HepG2 (cell line): ENCODE measurements around the gene ARHGAP12. TPM values are rescaled to one million over a fixed set of nuclear protein-coding genes. Genes with fewer than 3 reads are reported as not detected.

Source experiments
- AHR ChIP-seq: IDR thresholded peaks from 2 replicates; pipeline ENCODE4 v1.6.1; 2018; ENCODE audit warnings: missing genetic modification reagents, missing compliant biosample characterization
- BCL3 ChIP-seq: sonication (generic); formaldehyde crosslinking; IDR thresholded peaks from 2 replicates; pipeline ENCODE4 v1.5.1; 2020; ENCODE audit warnings: mild to moderate bottlenecking, missing genetic modification reagents, moderate library complexity
- BORCS8-MEF2B ChIP-seq: sonication (generic); formaldehyde crosslinking; IDR thresholded peaks from 2 replicates; pipeline ENCODE4 v1.8.0; 2022; ENCODE audit warnings: mild to moderate bottlenecking, missing genetic modification reagents
- CERS6 ChIP-seq: sonication (generic); formaldehyde crosslinking; IDR thresholded peaks from 2 replicates; pipeline ENCODE4 v1.5.0; 2020; ENCODE audit warnings: missing genetic modification reagents
- ETV6 ChIP-seq: sonication (generic); formaldehyde crosslinking; conservative IDR thresholded peaks from 2 replicates; pipeline ENCODE4 v1.4.0; 2020; ENCODE audit warnings: missing genetic modification reagents
- FOSL1 ChIP-seq: sonication (generic); formaldehyde crosslinking; IDR thresholded peaks from 2 replicates; pipeline ENCODE4 v1.9.0; 2021; ENCODE audit warnings: missing genetic modification reagents, borderline replicate concordance
- GZF1 ChIP-seq: sonication (generic); formaldehyde crosslinking; IDR thresholded peaks from 2 replicates; pipeline ENCODE4 v1.5.1; 2020; ENCODE audit warnings: mild to moderate bottlenecking, missing genetic modification reagents
- MTA3 ChIP-seq: sonication (generic); formaldehyde crosslinking; IDR thresholded peaks from 2 replicates; pipeline ENCODE4 v1.4.0; 2020; ENCODE audit warnings: missing genetic modification reagents
- NR2F6 ChIP-seq, 2 experiments: IDR thresholded peaks; 2 replicates each; pipeline ENCODE4 v1.6.1; 2016; ENCODE audit warnings: antibody characterized with exemption in 1 of 2, mild to moderate bottlenecking in 1 of 2
- POLR2A ChIP-seq, 2 experiments: IDR thresholded peaks; 2 replicates each; pipeline ENCODE4 v1.6.1; 2011; ENCODE audit warnings: low read depth in 2 of 2, low read length in 2 of 2, mild to moderate bottlenecking in 1 of 2, moderate library complexity in 1 of 2; ENCODE audit not compliant: insufficient read depth in 1 of 2
- PREB ChIP-seq: sonication (generic); formaldehyde crosslinking; IDR thresholded peaks from 2 replicates; pipeline ENCODE4 v1.4.0; 2020; ENCODE audit warnings: missing genetic modification reagents
- THAP11 ChIP-seq: IDR thresholded peaks from 2 replicates; pipeline ENCODE4 v1.6.1; 2016; ENCODE audit warnings: missing biosample characterization, missing genetic modification reagents
- ZFY ChIP-seq: sonication (generic); formaldehyde crosslinking; IDR thresholded peaks from 2 replicates; pipeline ENCODE4 v1.4.0; 2020; ENCODE audit warnings: missing genetic modification reagents
- ZKSCAN8 ChIP-seq: IDR thresholded peaks from 2 replicates; pipeline ENCODE4 v1.6.1; 2016; ENCODE audit warnings: borderline replicate concordance, missing genetic modification reagents, missing compliant biosample characterization
- ZNF34 ChIP-seq: sonication (generic); formaldehyde crosslinking; IDR thresholded peaks from 2 replicates; pipeline ENCODE4 v1.4.0; 2020; ENCODE audit warnings: mild to moderate bottlenecking, missing genetic modification reagents, borderline replicate concordance
- ZNF589 ChIP-seq: sonication (generic); formaldehyde crosslinking; conservative IDR thresholded peaks from 2 replicates; pipeline ENCODE4 v1.8.0; 2022; ENCODE audit warnings: mild to moderate bottlenecking, moderate library complexity, missing genetic modification reagents
- ZNF777 ChIP-seq: sonication (generic); formaldehyde crosslinking; IDR thresholded peaks from 2 replicates; pipeline ENCODE4 v1.4.0; 2020; ENCODE audit warnings: missing genetic modification reagents
- ZNF883 ChIP-seq: sonication (generic); formaldehyde crosslinking; IDR thresholded peaks from 2 replicates; pipeline ENCODE4 v1.5.1; 2020; ENCODE audit warnings: mild to moderate bottlenecking, missing genetic modification reagents; ENCODE audit errors: not compliant biosample characterization
- polyA plus RNA-seq, 8 experiments: library from polyadenylated mRNA; depleted of rRNA in 3 of 8; stranded (reverse) in 7 of 8; unstranded in 1 of 8; fragments of >200 nt; fragmentation: Illumina TruSeq in 4 of 8; extraction: Trizol in 4 of 8; gene quantifications; 2 replicates each; pipeline versions ENCODE4 v1.2.1 to v1.2.3, GENCODE V29; 2011 to 2016; ENCODE audit warnings: low read depth in 4 of 8, missing spikeins in 1 of 8, mixed read lengths in 1 of 8; ENCODE audit not compliant: insufficient read depth in 1 of 8
- total RNA-seq, 5 experiments: library from RNA; depleted of rRNA; stranded (reverse); fragments of >200 nt; fragmentation: Illumina TruSeq; extraction: Trizol; gene quantifications; 2 replicates each; pipeline ENCODE4 v1.2.3, GENCODE V29; 2016; ENCODE audit warnings: low read depth in 1 of 5
- TF ChIP-seq, protein P1 (sequence below): sonication (generic); formaldehyde crosslinking; IDR thresholded peaks from 2 replicates; pipeline ENCODE4 v1.4.0; 2020; ENCODE audit warnings: missing genetic modification reagents, borderline replicate concordance
- TF ChIP-seq, protein P2 (sequence below): sonication (generic); formaldehyde crosslinking; conservative IDR thresholded peaks from 2 replicates; pipeline ENCODE4 v1.8.0; 2022; ENCODE audit warnings: mild to moderate bottlenecking, moderate library complexity, missing genetic modification reagents
- TF ChIP-seq, protein P3 (sequence below): sonication (generic); formaldehyde crosslinking; IDR thresholded peaks from 2 replicates; pipeline ENCODE4 v1.8.1; 2023; ENCODE audit warnings: mild to moderate bottlenecking, moderate library complexity, missing genetic modification reagents

ARHGAP12 gene
- total and polyA plus RNA-seq, 2 of the 13 experiments (the other 11 are each of a cell fraction or from before 2014, with no cell fraction given) = 25.0 to 54.6 TPM

DNA sequence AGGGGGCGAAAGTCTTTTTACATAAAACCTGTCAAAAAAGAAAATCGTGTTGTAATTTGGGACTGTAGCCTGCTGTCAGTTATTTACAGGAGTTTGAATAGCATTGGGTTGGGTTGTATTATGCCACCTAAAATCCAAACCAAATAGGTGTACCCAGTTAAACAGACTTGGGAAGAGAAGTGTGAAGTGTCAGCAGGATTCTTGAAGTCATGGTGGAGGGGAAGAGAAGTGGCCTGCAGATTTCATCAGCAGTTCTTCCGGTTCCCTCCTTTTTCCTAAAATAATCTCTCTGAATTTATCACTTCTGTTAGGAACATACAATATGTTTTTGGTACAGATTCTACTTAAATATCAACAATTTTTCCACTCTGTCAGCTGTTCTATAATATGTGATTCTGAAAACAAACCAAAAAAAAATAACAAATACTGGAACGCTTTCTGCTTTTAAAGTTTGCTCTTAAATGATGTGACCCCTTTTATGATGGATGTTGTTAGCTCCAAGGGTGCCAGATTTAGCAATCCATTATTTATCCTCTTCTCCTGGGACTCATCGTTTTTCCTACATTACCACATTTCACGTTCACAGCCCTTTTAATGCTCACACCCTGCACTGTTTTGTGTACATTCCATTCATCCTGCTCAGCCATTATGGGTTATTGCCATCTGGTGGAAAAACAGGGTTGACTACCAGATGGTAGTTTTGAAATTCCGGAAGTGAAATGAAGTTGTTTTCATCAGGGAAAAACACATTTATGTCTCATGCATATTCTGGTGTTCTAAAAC is 18.7 kb upstream of the ARHGAP12 start (continued):
- TF ChIP-seq ZNF883 (CRISPR knock-in tag) (no peak), BORCS8-MEF2B (CRISPR knock-in tag) (no peak), ZNF777 (CRISPR knock-in tag) (no peak), ZKSCAN8 (peak; percentile 69; the same call in 1 of the 2 replicates), ZNF589 (CRISPR knock-in tag) (no peak), AHR (CRISPR knock-in tag) (no peak), BCL3 (CRISPR knock-in tag) (no peak), PREB (CRISPR knock-in tag) (no peak), NR2F6 (IDR thresholded peaks at IDR 0.05) (0 out of 2 replicates have a peak, but pooled peaks have one; percentile 13), NR2F6 (CRISPR knock-in tag; IDR thresholded peaks at IDR 0.05) (no peak), ZFY (CRISPR knock-in tag) (no peak), ETV6 (CRISPR knock-in tag) (no peak), THAP11 (0 out of 2 replicates have a peak, but pooled peaks have one; percentile 23), MTA3 (no peak), FOSL1 (CRISPR knock-in tag) (no peak), POLR2A (IDR thresholded peaks at IDR 0.05; ENCODE audit: insufficient read depth in 1 of 2, low read depth in 2 of 2, low read length in 2 of 2) (no peak), CERS6 (CRISPR knock-in tag) (no peak), GZF1 (CRISPR knock-in tag) (no peak), ZNF34 (no peak)
- TF ChIP-seq, protein P1, sequence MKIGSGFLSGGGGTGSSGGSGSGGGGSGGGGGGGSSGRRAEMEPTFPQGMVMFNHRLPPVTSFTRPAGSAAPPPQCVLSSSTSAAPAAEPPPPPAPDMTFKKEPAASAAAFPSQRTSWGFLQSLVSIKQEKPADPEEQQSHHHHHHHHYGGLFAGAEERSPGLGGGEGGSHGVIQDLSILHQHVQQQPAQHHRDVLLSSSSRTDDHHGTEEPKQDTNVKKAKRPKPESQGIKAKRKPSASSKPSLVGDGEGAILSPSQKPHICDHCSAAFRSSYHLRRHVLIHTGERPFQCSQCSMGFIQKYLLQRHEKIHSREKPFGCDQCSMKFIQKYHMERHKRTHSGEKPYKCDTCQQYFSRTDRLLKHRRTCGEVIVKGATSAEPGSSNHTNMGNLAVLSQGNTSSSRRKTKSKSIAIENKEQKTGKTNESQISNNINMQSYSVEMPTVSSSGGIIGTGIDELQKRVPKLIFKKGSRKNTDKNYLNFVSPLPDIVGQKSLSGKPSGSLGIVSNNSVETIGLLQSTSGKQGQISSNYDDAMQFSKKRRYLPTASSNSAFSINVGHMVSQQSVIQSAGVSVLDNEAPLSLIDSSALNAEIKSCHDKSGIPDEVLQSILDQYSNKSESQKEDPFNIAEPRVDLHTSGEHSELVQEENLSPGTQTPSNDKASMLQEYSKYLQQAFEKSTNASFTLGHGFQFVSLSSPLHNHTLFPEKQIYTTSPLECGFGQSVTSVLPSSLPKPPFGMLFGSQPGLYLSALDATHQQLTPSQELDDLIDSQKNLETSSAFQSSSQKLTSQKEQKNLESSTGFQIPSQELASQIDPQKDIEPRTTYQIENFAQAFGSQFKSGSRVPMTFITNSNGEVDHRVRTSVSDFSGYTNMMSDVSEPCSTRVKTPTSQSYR (CRISPR knock-in tag) = no peak
- TF ChIP-seq, protein P2, sequence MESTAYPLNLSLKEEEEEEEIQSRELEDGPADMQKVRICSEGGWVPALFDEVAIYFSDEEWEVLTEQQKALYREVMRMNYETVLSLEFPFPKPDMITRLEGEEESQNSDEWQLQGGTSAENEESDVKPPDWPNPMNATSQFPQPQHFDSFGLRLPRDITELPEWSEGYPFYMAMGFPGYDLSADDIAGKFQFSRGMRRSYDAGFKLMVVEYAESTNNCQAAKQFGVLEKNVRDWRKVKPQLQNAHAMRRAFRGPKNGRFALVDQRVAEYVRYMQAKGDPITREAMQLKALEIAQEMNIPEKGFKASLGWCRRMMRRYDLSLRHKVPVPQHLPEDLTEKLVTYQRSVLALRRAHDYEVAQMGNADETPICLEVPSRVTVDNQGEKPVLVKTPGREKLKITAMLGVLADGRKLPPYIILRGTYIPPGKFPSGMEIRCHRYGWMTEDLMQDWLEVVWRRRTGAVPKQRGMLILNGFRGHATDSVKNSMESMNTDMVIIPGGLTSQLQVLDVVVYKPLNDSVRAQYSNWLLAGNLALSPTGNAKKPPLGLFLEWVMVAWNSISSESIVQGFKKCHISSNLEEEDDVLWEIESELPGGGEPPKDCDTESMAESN = no peak
- TF ChIP-seq, protein P3, sequence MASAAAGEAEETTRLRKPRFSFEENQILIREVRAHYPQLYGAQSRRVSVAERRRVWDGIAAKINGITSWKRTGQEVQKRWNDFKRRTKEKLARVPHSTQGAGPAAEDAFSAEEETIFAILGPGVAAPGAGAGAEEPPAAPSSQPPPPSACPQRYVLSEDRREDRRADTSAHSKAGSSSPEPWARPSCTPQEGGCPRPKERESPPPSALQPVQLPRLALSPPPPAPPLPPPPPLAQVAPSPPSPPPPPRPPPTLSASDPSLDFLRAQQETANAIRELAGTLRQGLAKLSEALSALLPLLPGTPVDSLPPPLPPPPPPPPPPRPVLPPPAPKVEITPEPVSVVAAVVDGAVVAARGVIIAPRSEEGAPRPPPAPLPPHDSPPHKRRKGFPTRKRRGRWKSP (CRISPR knock-in tag) = no peak
